HPDE6-E6E7 (cell line): Measurements from ENCODE around the gene PIKFYVE.
"Not testable (repeated sequence)": the region's sequence is repeated elsewhere in the genome, so short reads cannot be mapped to it uniquely, and the experiment has no call there.

Experiments
- DNase-seq: peaks from one replicate; pipeline ENCODE4 v3.0.0; 2011; ENCODE audit warnings: missing footprints; ENCODE audit errors: extremely low spot score

The PIKFYVE gene

DNA sequence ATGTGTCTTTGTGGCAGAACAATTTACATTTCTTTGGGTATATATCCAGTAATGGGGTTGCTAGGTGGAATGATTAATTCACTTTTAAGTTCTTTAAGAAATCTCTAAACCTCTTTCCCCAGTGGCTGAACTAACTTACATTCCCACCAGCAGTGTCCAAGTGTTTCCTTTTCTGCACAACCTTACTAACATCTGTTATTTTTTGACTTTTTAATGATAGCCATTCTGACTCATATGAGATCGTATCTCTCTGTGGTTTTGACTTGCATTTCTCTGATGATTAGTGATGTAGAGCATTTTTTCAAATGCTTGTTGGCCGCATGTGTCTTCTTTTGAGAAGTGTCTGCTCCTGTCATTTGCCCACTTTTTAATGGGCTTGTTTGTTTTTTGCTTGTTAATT is 97.4 kb downstream of the PIKFYVE start:
- DNase-seq = no peak

DNA sequence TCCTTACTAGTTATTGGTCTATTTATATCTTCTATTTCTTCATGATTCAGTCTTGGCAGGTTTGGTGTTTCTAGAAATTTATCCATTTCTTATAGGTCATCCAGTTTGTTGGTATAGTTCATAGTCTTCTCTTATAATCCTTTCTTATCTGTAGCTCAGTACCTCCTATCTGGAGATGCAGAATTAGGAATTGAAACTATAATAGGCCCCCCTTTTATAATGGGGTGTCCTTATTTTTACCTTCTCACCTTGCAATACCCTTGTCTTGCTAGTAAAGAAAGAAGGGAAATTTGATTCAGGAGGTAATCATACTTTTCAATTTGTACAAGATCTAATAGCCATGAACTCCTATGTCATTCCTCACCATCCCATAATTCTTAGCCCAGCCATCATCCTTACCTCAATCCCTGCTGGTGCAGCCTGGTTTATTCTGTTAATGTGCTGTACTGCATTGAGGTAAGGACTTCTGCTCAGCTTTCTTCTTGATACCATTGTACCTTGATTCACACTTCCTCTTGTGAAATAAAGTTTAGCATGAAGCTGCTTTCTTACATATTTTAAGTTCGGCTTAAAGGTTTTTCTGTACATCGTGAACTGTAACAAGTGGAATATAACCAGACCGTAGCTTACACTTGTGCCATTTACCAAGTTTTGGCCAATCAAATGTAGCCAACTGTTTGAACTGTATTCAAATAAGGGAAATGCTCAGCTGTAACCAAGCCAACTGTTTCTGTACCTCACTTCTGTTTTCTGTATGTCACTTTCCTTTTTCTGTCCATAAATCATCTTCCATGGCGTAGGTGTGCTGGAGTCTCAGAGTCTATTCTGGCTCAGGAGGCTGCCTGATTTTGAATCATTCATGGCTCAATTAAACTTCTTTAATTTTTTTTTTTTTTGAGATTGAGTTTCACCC is 100.4 kb downstream of the PIKFYVE start:
- DNase-seq = no peak

DNA sequence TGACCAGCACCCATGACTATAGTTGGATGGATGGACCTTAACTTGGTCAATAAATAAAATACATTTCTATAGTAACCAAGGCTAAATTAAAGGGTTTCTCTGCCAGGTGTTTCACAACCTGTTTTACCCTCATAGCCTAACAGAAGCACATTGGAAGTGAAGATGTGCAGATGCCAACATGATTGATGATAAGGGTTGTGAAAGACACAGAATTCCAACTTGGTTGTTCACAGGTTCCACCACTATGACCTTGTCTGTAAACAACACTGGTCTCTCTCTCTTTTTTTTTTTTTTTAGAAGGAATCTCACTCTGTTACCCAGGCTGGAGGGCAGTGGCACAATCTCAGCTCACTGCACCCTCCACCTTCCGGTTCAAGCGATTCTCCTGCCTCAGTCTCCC is 103.0 kb downstream of the PIKFYVE start:
- DNase-seq = no peak

DNA sequence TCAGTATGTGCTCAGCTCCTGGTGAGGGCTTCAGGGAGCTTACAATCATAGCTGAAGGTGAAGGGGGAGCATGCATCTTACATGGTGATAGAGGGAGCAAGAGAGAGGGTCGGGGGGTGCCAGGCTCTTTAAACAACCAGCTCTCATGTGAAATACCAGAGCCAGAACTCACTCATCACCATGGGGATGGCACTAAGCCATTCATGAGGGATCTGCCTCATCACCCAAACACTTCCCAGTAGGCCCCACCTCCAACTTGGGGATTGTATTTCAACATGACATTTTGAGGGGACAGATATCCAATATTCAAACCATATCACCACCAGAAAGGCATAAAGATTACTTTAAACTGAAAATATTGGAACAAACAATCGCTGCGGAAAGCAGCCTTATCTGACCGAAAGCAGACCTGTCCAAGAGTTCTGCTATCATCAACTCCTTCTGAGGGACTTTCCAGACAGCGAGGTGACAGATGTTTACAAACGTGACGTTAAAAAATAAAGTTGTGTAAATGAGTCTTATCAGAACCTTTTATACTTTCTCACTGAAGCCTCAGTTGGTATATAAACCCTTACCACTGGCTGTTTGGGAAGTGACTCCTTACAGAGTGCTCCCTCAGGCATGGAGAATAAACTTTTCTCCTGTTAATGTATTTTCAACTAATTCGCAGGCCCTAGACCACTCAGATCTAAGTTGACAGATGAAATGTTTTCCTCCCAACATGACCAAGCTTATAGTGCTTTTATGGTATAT is 105.0 kb downstream of the PIKFYVE start:
- no peak for DNase-seq

- no peak for DNase-seq
These were observed 105.5 kb downstream of the PIKFYVE start for GRCh38 chr2:208371634-208371935.

DNA sequence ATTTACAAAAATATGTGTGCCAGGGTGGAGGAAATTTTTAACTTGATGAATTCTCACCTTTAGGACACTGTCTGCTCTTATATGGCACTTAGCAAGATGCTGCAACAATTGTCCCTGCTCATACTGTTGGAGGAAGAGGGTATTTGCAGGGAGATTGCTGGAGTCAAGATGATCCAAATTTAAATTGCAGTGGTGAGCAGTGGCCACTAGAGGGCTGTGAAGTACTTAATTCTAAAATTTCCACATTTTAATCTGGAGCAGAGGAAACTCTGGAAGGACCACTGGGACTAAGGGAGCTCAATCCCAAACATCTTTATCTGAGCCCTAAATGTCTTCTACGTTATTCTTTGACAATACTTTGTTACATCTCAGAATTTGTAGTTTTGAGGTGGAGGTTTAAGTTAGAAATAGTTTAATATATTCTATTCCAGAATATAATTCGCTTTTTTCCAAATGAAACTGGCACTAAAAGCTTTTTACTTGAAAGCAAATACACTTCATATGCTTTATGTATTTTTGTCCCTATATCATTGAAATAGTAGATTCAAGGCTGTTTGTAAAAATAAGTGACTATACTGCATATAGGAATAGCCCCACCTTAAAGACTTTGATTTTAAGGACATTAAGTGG is 107.5 kb downstream of the PIKFYVE start:
- DNase-seq = peak; percentile 23

DNA sequence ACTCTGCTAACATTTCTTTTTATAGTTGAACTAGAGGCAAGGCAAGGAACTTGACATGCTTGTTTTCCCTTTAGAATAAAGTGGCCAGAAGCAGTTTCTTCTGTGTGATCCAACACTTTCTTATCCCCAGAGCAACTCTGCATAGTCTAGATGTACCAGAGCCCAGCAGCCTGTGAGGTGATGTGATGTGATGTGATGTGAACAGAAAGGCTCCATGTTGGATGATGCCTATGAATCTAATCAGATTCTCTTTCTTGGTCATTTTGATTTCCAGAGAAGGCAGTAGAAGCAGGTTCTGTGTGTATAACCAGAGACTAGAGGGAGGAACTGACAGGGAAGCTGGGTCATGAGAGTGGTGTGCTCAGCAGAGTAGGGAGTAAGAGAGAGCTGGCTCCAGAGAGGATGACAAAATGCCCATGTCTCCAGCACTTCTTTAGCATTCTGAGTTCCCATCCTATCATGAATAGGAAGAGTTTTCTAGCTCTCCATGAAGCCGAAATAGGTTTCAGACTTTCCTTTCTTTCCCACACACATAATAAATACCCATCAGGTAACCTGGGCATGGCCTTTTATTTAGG is 109.5 kb downstream of the PIKFYVE start:
- no peak for DNase-seq

GRCh38 chr2:208377344-208377860 is 111.3 kb downstream of the PIKFYVE start:
- DNase-seq = not testable (repeated sequence)

GRCh38 chr2:208379192-208379591 is 113.1 kb downstream of the PIKFYVE start:
- DNase-seq = no peak

DNA sequence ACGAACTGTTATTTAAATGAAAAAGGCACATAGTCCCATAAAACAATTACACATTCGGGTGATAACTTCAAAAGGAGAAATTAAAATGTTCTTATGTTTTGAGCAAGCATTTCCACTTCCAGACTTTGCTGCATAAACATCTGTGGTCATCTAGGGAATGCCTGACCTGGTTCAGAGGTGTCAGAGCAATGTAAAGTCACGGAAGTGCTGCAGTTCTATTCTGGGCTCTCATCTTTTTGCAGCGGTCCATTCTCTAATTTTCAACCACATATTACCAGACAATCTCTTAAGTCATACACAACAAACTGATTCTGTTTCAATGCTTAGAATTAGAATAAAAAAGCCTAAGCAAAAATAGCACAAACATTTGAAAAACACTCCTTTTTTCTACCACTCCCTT is 118.6 kb downstream of the PIKFYVE start:
- no peak for DNase-seq

GRCh38 chr2:208386541-208386940 is 120.5 kb downstream of the PIKFYVE start:
- DNase-seq = no peak

DNA sequence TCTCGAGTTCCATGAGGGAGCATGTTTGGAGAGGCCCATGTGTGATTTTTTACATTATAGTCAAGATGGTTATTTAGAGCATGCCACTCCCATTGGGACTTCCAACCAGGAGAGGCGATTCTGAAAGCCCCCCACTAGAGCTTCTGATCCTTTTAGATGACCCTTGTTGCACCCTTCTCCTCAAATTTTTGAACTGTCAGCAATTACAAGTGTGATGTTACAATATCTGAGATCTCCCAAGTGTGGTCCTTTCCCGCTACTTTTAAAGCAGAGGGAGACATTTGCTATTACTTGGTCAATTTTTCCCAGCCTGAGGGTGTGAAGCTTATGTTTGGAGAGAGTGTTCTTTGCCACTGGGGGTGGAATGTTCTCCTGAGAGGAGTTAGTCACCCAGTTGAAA is 123.9 kb downstream of the PIKFYVE start:
- DNase-seq = no peak

GRCh38 chr2:208392300-208392699 is 126.2 kb downstream of the PIKFYVE start:
- no peak for DNase-seq

DNA sequence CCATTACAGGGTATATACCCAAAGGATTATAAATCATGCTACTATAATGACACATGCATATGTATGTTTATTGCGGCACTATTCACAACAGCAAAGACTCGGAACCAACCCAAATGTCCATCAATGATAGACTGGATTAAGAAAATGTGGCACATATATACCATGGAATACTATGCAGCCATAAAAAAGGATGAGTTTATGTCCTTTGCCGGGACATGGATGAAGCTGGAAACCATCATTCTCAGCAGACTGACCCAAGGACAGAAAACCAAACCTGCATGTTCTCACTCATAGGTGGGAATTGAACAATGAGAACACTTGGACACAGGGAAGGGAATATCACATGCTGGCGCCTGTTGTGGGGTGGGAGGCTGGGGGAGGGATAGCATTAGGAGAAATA is 130.7 kb downstream of the PIKFYVE start:
- DNase-seq = not testable (repeated sequence)

- DNase-seq = no peak
These were observed 133.1 kb downstream of the PIKFYVE start for GRCh38 chr2:208399201-208399600.

- no peak for DNase-seq
These were observed 140.7 kb downstream of the PIKFYVE start, which contains the start of gene PTH2R for GRCh38 chr2:208406474-208407451. Gene PTH2R (plus strand): TSS chr2:208406792. CDS start chr2:208407044, 252 bp downstream.

GRCh38 chr2:208407667-208408066 is 141.6 kb downstream of the PIKFYVE start:
- peak; percentile 36 for DNase-seq
